Panc1 (cell line): ENCODE measurements around the gene TSC22D4. TPM values are rescaled to one million over a fixed set of nuclear protein-coding genes. Genes with fewer than 3 reads are reported as not detected.
A peak's percentile ranks its signal among the peaks of the same experiment; 100 is the strongest.

Experiments used
- ATAC-seq: fragments of 200-7000 bp; cut with Tn5 transposase; 2 replicates; pipeline ENCODE4 v1.9.1; 2020; ENCODE audit warnings: mild to moderate bottlenecking, moderate library complexity
- BruUV-seq: library from RNA; stranded (reverse); fragments of 400-500 nt; replicated peaks from 2 replicates; lab custom pipeline; 2021; lab: Mats Ljungman, UMichigan
- CTCF ChIA-PET: fragments of 300-600 bp; sonication (Branson Sonifier 250); formaldehyde crosslinking; loops from one replicate; lab custom pipeline; 2022; ENCODE audit warnings: antibody characterized with exemption; lab: Charles Lee
- POLR2A ChIA-PET: fragments of 300-600 bp; sonication (Branson Sonifier 250); formaldehyde crosslinking; loops from one replicate; lab custom pipeline; 2022; ENCODE audit warnings: antibody characterized with exemption; lab: Charles Lee
- DNase-seq: peaks from one replicate; pipeline ENCODE4 v3.0.0-alpha.2; 2010; ENCODE audit warnings: low read depth, low spot score
- H3K27ac ChIP-seq: 2 replicates; pipeline ENCODE4 v1.5.1; 2011; ENCODE audit warnings: mild to moderate bottlenecking, low read length, inconsistent platforms
- H3K27me3 ChIP-seq: fragments of 200-500 bp; sonication (Bioruptor generic); 2 replicates; pipeline ENCODE4 v1.6.0; 2014; ENCODE audit warnings: low read length, inconsistent platforms; ENCODE audit not compliant: control insufficient read depth, insufficient read depth
- H3K36me3 ChIP-seq: fragments of 200-500 bp; sonication (Bioruptor generic); 2 replicates; pipeline ENCODE4 v1.5.1; 2014; ENCODE audit warnings: inconsistent platforms, mild to moderate bottlenecking, low read length, moderate library complexity; ENCODE audit not compliant: control insufficient read depth, insufficient read depth
- H3K4me1 ChIP-seq: 2 replicates; pipeline ENCODE4 v1.5.1; 2011; ENCODE audit warnings: inconsistent platforms, mild to moderate bottlenecking, low read length, moderate library complexity; ENCODE audit not compliant: control insufficient read depth, insufficient read depth
- H3K4me3 ChIP-seq, 2 experiments: 2 replicates each; pipeline ENCODE4 v1.5.1; 2011 to 2012; ENCODE audit warnings: low read depth in 2 of 2, low read length in 2 of 2, mild to moderate bottlenecking in 2 of 2, inconsistent platforms in 1 of 2, moderate library complexity in 1 of 2
- H3K9me3 ChIP-seq: fragments of 200-500 bp; sonication (Bioruptor generic); 2 replicates; pipeline ENCODE4 v1.5.1; 2014; ENCODE audit warnings: low read depth, mild to moderate bottlenecking, inconsistent platforms, low read length, moderate library complexity; ENCODE audit not compliant: control insufficient read depth, insufficient read depth
- POLR2AphosphoS5 ChIP-seq: IDR thresholded peaks from 2 replicates; pipeline ENCODE4 v1.6.1; 2012; ENCODE audit warnings: mild to moderate bottlenecking, low read depth, low read length, moderate library complexity
- REST ChIP-seq, 2 experiments: IDR thresholded peaks; 2 replicates each; pipeline ENCODE4 v1.6.1; 2011 to 2012; ENCODE audit warnings: low read depth in 2 of 2, control low read depth in 1 of 2, low read length in 1 of 2, mild to moderate bottlenecking in 1 of 2, moderate library complexity in 1 of 2; ENCODE audit not compliant: insufficient read depth in 1 of 2
- SIN3A ChIP-seq: IDR thresholded peaks from 2 replicates; pipeline ENCODE4 v1.6.1; 2012; ENCODE audit warnings: low read depth, mild to moderate bottlenecking, low read length, moderate library complexity, borderline replicate concordance; ENCODE audit not compliant: insufficient read depth
- TCF7L2 ChIP-seq: IDR thresholded peaks from 2 replicates; pipeline ENCODE4 v1.6.1; 2011; ENCODE audit warnings: mild to moderate bottlenecking, low read depth, low read length, inconsistent platforms
- in situ Hi-C: cut with HindIII; loops from 2 replicates; pipeline ENCODE4 v1.10.0; 2016; ENCODE audit warnings: low sequenced_read_pairs, low pct_unique_long_range_greater_than_20kb
- intact Hi-C: fragments of 100-400 bp; cut with micrococcal nuclease; formaldehyde crosslinking; loops from one replicate; pipeline ENCODE4 v1.10.0; 2022; ENCODE audit not compliant: unreplicated experiment
- total RNA-seq: library from RNA; stranded (reverse); gene quantifications from one replicate; pipeline ENCODE4 v1.2.1, GENCODE V29; 2021; ENCODE audit not compliant: unreplicated experiment
- TF ChIP-seq, protein P1 (sequence below): fragments of 450-650 bp; IDR thresholded peaks from 2 replicates; pipeline ENCODE4 v1.5.1; 2017; ENCODE audit warnings: mild to moderate bottlenecking

Gene TSC22D4
- total RNA-seq, 1 experiment from 2014 or later: 82.6 TPM

- no TSS peak for BruUV-seq
- in situ Hi-C loops (no loop called here), intact Hi-C loops (no loop called here)
- ChIA-PET POLR2A (interaction anchor here (0.6 kb wide), 1 partner anchor 35 kb away, joined by 3 read pairs; no protein-coding TSS in a partner anchor), CTCF (interaction anchor here (0.7 kb wide), 1 partner anchor 1478 kb away, joined by 7 read pairs; no protein-coding TSS in a partner anchor)
- ATAC-seq (0 out of 2 replicates have a peak, but pooled peaks have one; percentile 4), DNase-seq (no peak)
- TF ChIP-seq, protein P1, sequence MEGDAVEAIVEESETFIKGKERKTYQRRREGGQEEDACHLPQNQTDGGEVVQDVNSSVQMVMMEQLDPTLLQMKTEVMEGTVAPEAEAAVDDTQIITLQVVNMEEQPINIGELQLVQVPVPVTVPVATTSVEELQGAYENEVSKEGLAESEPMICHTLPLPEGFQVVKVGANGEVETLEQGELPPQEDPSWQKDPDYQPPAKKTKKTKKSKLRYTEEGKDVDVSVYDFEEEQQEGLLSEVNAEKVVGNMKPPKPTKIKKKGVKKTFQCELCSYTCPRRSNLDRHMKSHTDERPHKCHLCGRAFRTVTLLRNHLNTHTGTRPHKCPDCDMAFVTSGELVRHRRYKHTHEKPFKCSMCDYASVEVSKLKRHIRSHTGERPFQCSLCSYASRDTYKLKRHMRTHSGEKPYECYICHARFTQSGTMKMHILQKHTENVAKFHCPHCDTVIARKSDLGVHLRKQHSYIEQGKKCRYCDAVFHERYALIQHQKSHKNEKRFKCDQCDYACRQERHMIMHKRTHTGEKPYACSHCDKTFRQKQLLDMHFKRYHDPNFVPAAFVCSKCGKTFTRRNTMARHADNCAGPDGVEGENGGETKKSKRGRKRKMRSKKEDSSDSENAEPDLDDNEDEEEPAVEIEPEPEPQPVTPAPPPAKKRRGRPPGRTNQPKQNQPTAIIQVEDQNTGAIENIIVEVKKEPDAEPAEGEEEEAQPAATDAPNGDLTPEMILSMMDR: no peak
- TF ChIP-seq REST (IDR thresholded peaks at IDR 0.05; ENCODE audit: insufficient read depth in 1 of 2, low read depth in 2 of 2, low read length in 1 of 2): no peak
- no peak for TF ChIP-seq POLR2AphosphoS5
- no peak for TF ChIP-seq SIN3A
- no peak for TF ChIP-seq TCF7L2
- H3K9me3 ChIP-seq: no peaks in the 10 kb centered on the region
- H3K4me1 ChIP-seq: peaks cover 11% of the 10 kb centered on the region
- no peaks in the 10 kb centered on the region for H3K27me3 ChIP-seq
- no peaks in the 10 kb centered on the region for H3K36me3 ChIP-seq
- H3K4me3 ChIP-seq: no peak overlapping the region
- no peak overlapping the region for H3K27ac ChIP-seq
Observed at GRCh38 chr7:100490483-100491191, 11.6 kb upstream of the TSC22D4 start.

DNA sequence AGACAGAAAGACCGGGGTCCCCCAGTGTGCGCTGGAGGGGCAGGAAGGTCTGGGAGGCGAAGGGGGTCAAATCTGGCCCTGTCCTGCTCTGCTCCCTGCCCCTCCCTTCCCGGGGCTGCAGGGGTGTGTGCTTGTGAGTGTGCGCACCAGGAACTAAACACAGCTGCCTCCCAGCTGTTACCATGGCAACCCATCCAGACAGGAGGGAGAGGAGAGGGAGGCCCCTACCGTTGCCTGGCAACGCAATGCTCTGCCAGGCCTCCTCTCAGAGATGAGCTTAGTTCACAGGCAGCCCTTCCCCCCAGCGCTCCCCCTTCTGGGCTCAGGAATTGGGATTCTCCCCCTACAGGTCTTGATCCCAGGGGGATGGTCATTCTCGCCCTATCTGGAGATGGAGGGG, 10.8 kb upstream of the TSC22D4 start:
- BruUV-seq: no TSS peak
- POLR2A ChIA-PET: interaction anchor here (0.6 kb wide), 1 partner anchor 34 kb away, joined by 3 read pairs; no protein-coding TSS in a partner anchor
- no peaks in the 10 kb centered on the region for H3K9me3 ChIP-seq
- H3K4me3 ChIP-seq: no peak overlapping the region
- TF ChIP-seq POLR2AphosphoS5 (no peak), SIN3A (no peak), TCF7L2 (no peak), REST (IDR thresholded peaks at IDR 0.05; ENCODE audit: insufficient read depth in 1 of 2, low read depth in 2 of 2, low read length in 1 of 2) (no peak)
- TF ChIP-seq, protein P1: no peak
- H3K27ac ChIP-seq: no peak overlapping the region
- peak; percentile 63 for ATAC-seq
- H3K27me3 ChIP-seq: no peaks in the 10 kb centered on the region
- intact Hi-C loops (no loop called here), in situ Hi-C loops (no loop called here)
- H3K36me3 ChIP-seq: no peaks in the 10 kb centered on the region
- H3K4me1 ChIP-seq: peaks cover 17% of the 10 kb centered on the region
- CTCF ChIA-PET: no interaction called here
- no peak for DNase-seq
